NCI-H446 (cell line): ENCODE results near the gene TRIM44.
A peak's percentile ranks its signal among the peaks of the same experiment; 100 is the strongest.

Experiments used
- DNase-seq, 2 experiments: peaks; one replicate each; lab custom pipeline; 2025; lab: John Stamatoyannopoulos, UW

TRIM44 gene, protein sequence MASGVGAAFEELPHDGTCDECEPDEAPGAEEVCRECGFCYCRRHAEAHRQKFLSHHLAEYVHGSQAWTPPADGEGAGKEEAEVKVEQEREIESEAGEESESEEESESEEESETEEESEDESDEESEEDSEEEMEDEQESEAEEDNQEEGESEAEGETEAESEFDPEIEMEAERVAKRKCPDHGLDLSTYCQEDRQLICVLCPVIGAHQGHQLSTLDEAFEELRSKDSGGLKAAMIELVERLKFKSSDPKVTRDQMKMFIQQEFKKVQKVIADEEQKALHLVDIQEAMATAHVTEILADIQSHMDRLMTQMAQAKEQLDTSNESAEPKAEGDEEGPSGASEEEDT

GRCh38 chr11:35662649-35663407 lies at the start of gene TRIM44:
Gene TRIM44, plus strand, starts transcription at chr11:35662775. Its CDS starts 337 bp downstream, at chr11:35663112.
- peak; percentile 80 to 88 for DNase-seq

DNA sequence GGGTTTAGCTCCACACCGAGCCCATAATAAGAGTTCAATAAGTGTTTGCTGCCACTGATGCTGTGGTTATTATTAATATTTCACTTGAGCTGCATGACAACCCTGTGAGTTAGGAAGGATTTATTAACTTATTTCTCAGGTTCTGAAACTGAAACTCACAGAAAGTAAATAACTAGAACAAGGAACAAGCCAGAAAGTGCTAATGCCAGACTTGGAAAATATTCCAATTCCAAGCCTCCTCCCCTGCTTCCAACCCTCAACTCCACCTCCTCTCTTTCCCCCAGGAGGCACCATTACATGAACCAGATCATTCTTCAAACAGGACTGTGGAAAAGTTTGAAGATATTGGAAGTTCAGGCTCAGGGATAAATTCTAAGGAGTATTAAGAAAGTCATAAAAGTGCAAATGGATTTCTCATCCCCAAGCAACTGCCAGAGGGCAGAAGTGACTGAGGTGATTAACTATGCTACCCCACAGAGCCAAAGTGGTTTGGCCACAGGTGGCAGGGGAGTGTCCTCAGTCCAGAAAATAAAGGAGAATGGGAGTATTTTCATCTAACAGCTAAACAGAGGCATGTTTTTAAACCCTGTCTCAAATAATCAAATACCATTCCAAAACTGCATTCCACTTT lies 47.5 kb upstream of the TRIM44 start:
- no peak for DNase-seq

DNA sequence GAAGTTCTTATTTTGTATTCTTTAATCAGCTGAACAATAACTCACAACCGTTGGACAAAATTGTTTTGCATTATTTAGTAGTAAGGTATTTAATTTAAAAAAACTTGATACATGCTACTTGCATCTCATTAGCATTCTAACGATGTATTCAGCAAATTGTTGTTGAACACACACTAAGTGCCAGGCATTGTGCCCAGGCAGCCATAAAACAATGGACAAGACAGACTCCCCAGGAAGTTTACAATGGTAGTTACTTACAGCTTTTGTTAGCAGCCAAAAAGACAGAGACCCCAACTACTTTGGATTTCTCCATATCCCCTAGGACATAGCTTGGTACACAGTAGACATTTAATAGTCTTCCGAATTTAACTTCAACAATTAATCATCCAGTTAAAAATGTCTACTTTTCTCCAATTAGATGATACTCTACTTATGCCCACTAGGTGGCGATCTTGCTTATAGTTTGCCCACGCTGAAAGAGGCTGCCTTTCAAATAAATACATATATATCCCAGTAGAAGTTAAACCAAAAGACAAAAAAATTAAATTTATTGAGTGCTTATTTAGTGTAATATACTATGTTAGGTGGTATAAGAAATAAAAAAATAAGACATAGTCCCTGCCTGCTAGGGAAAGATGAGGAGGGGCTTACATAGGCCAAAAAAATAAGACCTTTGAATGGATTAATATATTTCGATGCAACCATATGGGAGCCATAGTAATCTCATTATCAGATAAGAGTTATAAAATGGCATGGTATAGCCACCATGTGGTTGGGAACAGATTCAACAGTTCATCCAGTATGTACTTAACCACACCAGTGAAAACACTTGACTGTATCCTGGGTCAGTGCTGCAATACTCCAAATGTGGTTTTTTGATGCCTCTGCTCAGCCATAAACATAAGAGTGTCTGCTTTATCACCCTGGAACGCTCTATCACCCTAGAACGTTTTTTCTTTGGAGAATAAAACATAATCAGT lies 46.4 kb upstream of the TRIM44 start:
- DNase-seq: peak; percentile 50 to 72

DNA sequence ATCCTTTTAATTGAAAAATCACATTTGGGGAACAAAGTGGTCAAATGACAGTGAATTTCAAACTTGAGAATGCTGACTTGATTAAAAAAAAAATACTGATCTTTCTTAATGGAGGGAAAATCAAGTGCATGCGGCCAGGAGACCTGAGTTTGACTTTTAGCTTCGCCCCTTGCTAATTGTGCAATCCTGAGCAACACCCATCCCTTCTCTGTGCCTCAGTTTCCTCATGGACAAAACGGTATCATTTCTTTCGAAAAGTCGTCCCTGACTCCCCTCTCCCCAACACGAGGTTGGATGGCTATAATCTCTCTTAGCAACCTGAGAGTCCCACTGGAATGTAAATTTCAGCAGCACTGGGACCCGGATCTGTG lies 45.3 kb upstream of the TRIM44 start:
- DNase-seq: no peak

DNA sequence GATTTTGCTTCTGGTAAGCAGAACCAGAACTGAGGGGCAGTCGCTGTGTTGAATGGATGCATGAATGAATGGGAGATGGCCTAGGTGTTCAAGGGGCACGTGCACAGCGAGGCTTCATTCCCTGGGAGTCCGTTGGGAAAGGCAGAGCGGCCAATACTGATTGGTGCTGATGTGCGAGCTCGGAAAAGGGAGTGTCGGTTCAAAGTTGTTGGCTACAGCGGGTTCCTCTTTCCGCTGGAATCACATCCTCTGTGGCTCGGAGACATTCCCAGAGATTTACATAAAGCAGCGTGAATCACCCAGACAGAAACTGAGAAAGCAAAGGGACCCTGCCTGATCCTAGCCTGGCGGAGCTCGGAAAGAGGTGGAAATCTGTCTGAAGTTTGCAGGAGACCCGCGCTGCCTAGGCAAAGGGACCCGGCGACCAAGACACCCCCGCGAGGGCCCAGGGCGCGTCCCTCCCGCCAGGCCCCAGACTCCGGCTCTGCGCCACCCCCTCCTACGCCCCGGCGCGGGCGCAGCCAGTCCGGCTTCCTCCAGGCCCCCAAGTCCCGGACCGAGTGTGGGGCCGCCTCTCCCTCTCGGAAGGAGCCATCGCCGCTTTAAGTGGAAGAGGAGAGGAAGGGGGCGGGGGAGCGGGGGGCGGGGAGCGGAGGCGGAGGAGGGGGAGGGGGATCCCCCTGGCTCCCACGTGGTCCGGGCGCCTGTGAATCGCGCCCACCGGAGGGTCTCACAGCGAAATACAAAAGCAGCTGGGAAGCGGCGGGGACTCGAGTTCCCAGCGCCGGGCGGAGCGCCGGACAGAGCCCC lies 44.7 kb upstream of the TRIM44 start, which contains the start of gene FJX1:
Gene FJX1 (plus strand): TSS at position 774 of the 810 bp plus-strand sequence. CDS start 177 bp downstream, outside the sequence.
- peak; percentile 42 to 72 for DNase-seq

- DNase-seq: peak in 1 of 2 experiments; percentile 64
Measured at GRCh38 chr11:35618497-35619115, 44.0 kb upstream of the TRIM44 start.

DNA sequence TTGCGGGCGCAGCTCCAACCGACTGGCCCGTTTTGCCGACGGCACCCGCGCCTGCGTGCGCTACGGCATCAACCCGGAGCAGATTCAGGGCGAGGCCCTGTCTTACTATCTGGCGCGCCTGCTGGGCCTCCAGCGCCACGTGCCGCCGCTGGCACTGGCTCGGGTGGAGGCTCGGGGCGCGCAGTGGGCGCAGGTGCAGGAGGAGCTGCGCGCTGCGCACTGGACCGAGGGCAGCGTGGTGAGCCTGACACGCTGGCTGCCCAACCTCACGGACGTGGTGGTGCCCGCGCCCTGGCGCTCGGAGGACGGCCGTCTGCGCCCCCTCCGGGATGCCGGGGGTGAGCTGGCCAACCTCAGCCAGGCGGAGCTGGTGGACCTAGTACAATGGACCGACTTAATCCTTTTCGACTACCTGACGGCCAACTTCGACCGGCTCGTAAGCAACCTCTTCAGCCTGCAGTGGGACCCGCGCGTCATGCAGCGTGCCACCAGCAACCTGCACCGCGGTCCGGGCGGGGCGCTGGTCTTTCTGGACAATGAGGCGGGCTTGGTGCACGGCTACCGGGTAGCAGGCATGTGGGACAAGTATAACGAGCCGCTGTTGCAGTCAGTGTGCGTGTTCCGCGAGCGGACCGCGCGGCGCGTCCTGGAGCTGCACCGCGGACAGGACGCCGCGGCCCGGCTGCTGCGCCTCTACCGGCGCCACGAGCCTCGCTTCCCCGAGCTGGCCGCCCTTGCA lies 43.3 kb upstream of the TRIM44 start:
- DNase-seq: peak; percentile 37 to 73

- DNase-seq: peak in 1 of 2 experiments; percentile 41
Measured at GRCh38 chr11:35619855-35620640, 42.5 kb upstream of the TRIM44 start.

- no peak for DNase-seq
Measured at GRCh38 chr11:35620795-35621194, 41.8 kb upstream of the TRIM44 start.

GRCh38 chr11:35621620-35622019 lies 41.0 kb upstream of the TRIM44 start:
- no peak for DNase-seq

DNA sequence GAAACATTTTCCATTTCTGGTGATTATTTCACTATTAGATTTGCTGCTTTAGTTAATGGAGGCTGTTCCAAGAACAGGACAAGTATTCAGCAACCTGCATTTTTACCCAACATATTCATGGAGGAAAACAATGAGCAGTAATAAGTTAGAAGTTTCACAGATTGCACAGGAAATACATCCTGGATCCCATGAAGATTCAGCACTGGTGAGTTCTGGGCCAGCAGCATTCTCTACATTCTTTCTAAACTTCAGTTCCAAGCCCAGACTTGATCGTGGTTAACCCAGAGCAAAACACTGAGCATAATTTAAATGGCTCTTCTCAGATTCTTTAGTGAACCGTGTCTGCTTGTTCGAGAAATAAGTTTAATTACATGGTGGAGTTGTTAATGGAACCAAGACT lies 40.5 kb upstream of the TRIM44 start:
- peak in 1 of 2 experiments; percentile 20 for DNase-seq

DNA sequence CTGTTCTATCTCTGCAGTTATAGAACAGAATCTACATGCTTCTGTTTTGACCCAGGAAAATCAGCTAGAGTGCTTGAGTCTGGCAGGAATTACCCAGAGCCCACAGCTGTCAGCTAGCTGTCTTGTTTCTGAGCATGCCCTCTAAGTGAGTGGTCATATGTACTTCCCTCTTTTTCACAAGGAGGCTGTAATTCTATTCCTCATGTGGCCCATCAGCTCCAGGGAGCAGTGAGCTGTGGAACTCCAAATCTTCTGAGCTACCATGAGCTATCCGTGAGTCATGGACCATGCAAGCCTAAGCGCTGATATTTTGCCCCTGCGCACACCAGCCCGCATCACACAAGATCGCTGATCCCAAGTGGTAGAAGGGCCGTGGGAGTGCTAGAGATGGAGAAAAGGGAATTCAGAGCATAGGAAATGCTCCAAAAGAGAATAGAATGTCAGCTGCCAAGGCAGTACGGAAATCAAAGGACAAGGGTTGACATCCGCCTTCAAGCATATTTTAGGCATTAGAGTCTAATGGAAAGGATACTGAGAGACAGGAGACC lies 38.9 kb upstream of the TRIM44 start:
- peak; percentile 4 to 36 for DNase-seq

DNA sequence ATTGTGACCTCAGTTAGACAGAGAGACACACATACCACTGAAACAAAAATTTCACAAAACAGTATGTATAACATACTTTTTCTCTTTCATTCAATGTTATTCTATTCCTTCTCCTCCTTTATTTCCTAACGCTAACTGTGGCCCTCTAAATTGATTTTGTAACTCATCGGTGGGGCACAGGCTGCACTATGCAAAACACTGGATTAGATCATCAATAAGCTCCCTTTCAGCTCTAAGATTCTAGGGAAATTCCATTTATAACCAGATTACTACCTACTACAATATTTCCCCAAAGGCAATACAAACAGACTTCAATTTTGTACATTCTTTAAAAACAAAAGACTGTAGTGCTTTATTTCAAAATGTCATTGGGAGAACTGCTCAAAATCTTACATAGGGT lies 38.3 kb upstream of the TRIM44 start:
- DNase-seq: no peak

- no peak for DNase-seq
Measured at GRCh38 chr11:35624781-35625180, 37.8 kb upstream of the TRIM44 start.

DNA sequence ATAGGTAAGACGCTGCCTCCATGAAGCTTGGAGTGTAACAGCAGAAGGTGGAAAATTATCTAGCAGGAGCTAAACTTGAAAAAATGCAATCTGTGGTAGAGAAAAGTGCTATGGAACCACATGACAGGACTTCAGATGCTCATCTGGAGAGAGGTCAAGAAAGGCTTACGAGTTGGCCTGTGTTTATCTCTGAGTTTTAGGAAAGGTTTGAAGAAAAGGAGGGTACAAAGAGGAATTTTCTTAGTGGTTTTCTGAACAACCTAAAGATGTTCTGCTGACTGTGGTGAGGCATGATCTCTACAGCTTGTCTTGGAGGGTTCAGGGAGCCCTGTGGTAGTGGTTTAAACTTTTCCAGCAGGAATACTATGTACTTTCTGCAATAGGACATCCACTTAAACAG lies 36.1 kb upstream of the TRIM44 start:
- no peak for DNase-seq

- no peak for DNase-seq
Measured at GRCh38 chr11:35629511-35629910, 33.1 kb upstream of the TRIM44 start.

- peak in 1 of 2 experiments; percentile 53 for DNase-seq
Measured at GRCh38 chr11:35629914-35630313, 32.7 kb upstream of the TRIM44 start.

- DNase-seq: no peak
Measured at GRCh38 chr11:35631891-35632290, 30.7 kb upstream of the TRIM44 start.
